ENCODE results near the gene SLC2A5. TPM values are rescaled to one million over a fixed set of nuclear protein-coding genes. Genes with fewer than 3 reads are reported as not detected.

SLC2A5 gene
- total RNA-seq, 1 donor = 2.2 TPM

GRCh38 chr1:9075022-9075421, 5.6 kb upstream of the SLC2A5 start:
- TF ChIP-seq, protein P1, sequence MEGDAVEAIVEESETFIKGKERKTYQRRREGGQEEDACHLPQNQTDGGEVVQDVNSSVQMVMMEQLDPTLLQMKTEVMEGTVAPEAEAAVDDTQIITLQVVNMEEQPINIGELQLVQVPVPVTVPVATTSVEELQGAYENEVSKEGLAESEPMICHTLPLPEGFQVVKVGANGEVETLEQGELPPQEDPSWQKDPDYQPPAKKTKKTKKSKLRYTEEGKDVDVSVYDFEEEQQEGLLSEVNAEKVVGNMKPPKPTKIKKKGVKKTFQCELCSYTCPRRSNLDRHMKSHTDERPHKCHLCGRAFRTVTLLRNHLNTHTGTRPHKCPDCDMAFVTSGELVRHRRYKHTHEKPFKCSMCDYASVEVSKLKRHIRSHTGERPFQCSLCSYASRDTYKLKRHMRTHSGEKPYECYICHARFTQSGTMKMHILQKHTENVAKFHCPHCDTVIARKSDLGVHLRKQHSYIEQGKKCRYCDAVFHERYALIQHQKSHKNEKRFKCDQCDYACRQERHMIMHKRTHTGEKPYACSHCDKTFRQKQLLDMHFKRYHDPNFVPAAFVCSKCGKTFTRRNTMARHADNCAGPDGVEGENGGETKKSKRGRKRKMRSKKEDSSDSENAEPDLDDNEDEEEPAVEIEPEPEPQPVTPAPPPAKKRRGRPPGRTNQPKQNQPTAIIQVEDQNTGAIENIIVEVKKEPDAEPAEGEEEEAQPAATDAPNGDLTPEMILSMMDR (IDR thresholded peaks at IDR 0.05; ENCODE audit: insufficient read depth, low read depth, low read length) = no peak
- H3K4me3 ChIP-seq (ENCODE audit: low read depth, low read length) = peak overlapping the region; percentile 36
- DNase-seq (ENCODE audit: low read depth) = peak; percentile 87

DNA sequence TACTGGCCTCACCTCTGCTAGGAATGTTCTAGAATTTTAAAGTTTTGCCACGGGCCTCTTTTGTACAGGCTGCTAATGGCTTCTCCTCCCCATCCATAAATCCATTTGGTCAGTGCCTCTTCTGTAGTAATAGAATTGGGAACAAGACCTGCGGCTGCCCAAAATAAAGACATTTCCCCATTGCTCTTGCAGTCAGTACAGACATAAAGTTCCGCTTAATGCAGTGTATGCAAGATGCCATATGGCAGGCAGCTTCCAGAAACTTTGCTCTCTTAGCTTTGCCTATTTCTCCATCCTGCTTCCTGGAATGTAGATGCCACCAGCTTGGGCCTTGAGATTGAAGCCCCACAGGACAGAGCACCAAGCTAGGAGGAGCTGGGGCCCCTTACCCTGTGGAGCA, 3.7 kb upstream of the SLC2A5 start:
- TF ChIP-seq, protein P1 (IDR thresholded peaks at IDR 0.05; ENCODE audit: insufficient read depth, low read depth, low read length) = no peak
- no peak for DNase-seq (ENCODE audit: low read depth)
- no peak overlapping the region for H3K4me3 ChIP-seq (ENCODE audit: low read depth, low read length)

GRCh38 chr1:9071554-9072235, 2.3 kb upstream of the SLC2A5 start:
- TF ChIP-seq, protein P1 (IDR thresholded peaks at IDR 0.05; ENCODE audit: insufficient read depth, low read depth, low read length) = no peak
- DNase-seq (ENCODE audit: low read depth) = no peak

DNA sequence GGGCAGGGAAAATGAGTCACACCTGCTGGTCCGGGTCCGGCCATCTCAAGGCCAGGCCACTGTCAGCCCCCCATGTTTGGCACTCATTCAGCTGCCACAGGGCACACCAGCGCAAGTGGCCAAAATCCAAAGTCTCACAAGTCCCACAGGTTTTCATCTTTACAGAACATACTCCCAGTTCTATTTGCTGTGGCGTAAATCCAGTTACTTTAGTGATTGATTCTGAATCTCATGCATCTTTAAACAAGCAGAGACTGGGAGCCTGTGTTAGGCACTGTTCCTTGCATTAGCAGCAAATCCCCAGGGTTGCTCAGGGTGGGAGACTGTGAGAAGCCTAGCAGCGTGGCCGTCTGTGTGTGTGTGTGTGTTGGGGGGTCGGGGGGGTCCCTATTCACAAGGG, 1.1 kb upstream of the SLC2A5 start:
- DNase-seq (ENCODE audit: low read depth) = no peak
- TF ChIP-seq, protein P1 (IDR thresholded peaks at IDR 0.05; ENCODE audit: insufficient read depth, low read depth, low read length) = no peak

More at GRCh38 chr1:9071554-9072235, 2.3 kb upstream of the SLC2A5 start:
- no peak overlapping the region for H3K4me3 ChIP-seq (ENCODE audit: low read depth, low read length)

DNA sequence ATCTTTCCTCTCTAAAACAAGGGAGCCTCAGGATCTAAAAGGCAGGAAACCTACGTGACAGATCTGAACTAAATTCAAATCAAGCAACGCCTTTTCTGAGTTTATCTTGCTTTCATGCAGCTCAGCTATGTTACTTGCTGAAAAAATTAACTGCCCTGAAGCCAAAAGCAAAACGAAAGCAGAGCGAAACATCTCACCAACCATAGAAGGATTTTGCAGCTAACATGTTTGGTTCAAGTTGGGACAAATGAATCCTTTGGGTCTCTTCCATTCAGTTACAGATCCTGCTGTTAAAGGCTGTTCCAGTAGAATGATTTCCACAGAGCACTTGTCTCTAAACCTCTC, 482 bp downstream of the SLC2A5 start:
- no peak for DNase-seq (ENCODE audit: low read depth)
- no peak overlapping the region for H3K4me3 ChIP-seq (ENCODE audit: low read depth, low read length)
- TF ChIP-seq, protein P1 (IDR thresholded peaks at IDR 0.05; ENCODE audit: insufficient read depth, low read depth, low read length) = no peak

More for the DNA sequence above, 1.1 kb upstream of the SLC2A5 start:
- H3K4me3 ChIP-seq (ENCODE audit: low read depth, low read length) = no peak overlapping the region

- H3K4me3 ChIP-seq (ENCODE audit: low read depth, low read length) = no peak overlapping the region
- TF ChIP-seq, protein P1 (IDR thresholded peaks at IDR 0.05; ENCODE audit: insufficient read depth, low read depth, low read length) = peak; percentile 10
- DNase-seq (ENCODE audit: low read depth) = peak; percentile 96
These were observed 2.3 kb downstream of the SLC2A5 start for GRCh38 chr1:9066945-9067807.
